Tibial artery (tissue), 4 donors: ENCODE measurements around the gene MACROD2.

Experiments used
- DNase-seq, 2 donors: peaks; one replicate each; pipeline ENCODE4 v3.0.0-alpha.2; 2019
- H3K27ac ChIP-seq, 2 donors: fragments of 200-600 bp; sonication (generic) in 1 of 2; 1 replicate in 1 of 2; 2 replicates in 1 of 2; pipeline ENCODE4 v1.5.1; 2018 to 2019; ENCODE audit warnings: mild to moderate bottlenecking in 1 of 2
- H3K27me3 ChIP-seq, 2 donors: fragments of 200-600 bp; sonication (generic) in 1 of 2; one replicate each; pipeline versions ENCODE4 v1.5.1 to v1.6.0; 2016 to 2019
- H3K36me3 ChIP-seq, 3 donors: fragments of 200-600 bp; sonication (generic) in 2 of 3; one replicate each; pipeline ENCODE4 v1.5.1; 2016 to 2019; ENCODE audit warnings: mild to moderate bottlenecking in 2 of 3
- H3K4me1 ChIP-seq, 4 donors: fragments of 200-600 bp; sonication (generic) in 2 of 4; 1 replicate in 3 of 4; 2 replicates in 1 of 4; pipeline ENCODE4 v1.5.1; 2016 to 2019
- H3K4me3 ChIP-seq, 2 donors: fragments of 200-600 bp; sonication (generic) in 1 of 2; 1 replicate in 1 of 2; 2 replicates in 1 of 2; pipeline ENCODE4 v1.5.1; 2018 to 2019; ENCODE audit warnings: mild to moderate bottlenecking in 2 of 2
- H3K9me3 ChIP-seq, 3 donors: fragments of 200-600 bp; sonication (generic) in 1 of 3; one replicate each; pipeline ENCODE4 v1.5.1; 2016 to 2019
- CTCF ChIP-seq, 2 experiments: fragments of 200-600 bp in 1 of 2; fragments of 450-650 bp in 1 of 2; IDR thresholded peaks; one replicate each; pipeline ENCODE4 v1.5.1; 2017 to 2019; ENCODE audit warnings: antibody characterized with exemption in 2 of 2, mild to moderate bottlenecking in 1 of 2, moderate library complexity in 1 of 2
- intact Hi-C: fragments of 100-400 bp; cut with DNase I; formaldehyde crosslinking; loops from one replicate; pipeline ENCODE4 v1.15.0; 2023; ENCODE audit warnings: low total_unique reads

The MACROD2 gene

GRCh38 chr20:15916623-15917022 is 1921.3 kb downstream of the MACROD2 start:
- no peak for TF ChIP-seq CTCF (IDR thresholded peaks at IDR 0.05)
- intact Hi-C loops = no loop called here

GRCh38 chr20:15917283-15917682 is 1922.0 kb downstream of the MACROD2 start:
- H3K27me3 ChIP-seq = no peaks in the 10 kb centered on the region
- peaks cover 0 to 22% (median 3%) of the 10 kb centered on the region in 4 donors for H3K4me1 ChIP-seq
- DNase-seq = no peak
- no peak overlapping the region for H3K27ac ChIP-seq
- no peak overlapping the region for H3K4me3 ChIP-seq
- intact Hi-C loops = no loop called here
- no peak for TF ChIP-seq CTCF (IDR thresholded peaks at IDR 0.05)
- H3K36me3 ChIP-seq = no peaks in the 10 kb centered on the region
- H3K9me3 ChIP-seq = no peaks in the 10 kb centered on the region

More at GRCh38 chr20:15916623-15917022, 1921.3 kb downstream of the MACROD2 start:
- H3K4me1 ChIP-seq = peaks cover 0 to 22% (median 3%) of the 10 kb centered on the region in 4 donors
- no peak overlapping the region for H3K4me3 ChIP-seq
- H3K9me3 ChIP-seq = no peaks in the 10 kb centered on the region
- H3K27ac ChIP-seq = no peak overlapping the region
- DNase-seq = no peak
- H3K27me3 ChIP-seq = no peaks in the 10 kb centered on the region
- no peaks in the 10 kb centered on the region for H3K36me3 ChIP-seq

- DNase-seq = no peak
- no peak overlapping the region for H3K27ac ChIP-seq
- intact Hi-C loops = no loop called here
- H3K36me3 ChIP-seq = no peaks in the 10 kb centered on the region
- no peak for TF ChIP-seq CTCF (IDR thresholded peaks at IDR 0.05)
- no peaks in the 10 kb centered on the region for H3K9me3 ChIP-seq
- no peak overlapping the region for H3K4me3 ChIP-seq
- H3K27me3 ChIP-seq = no peaks in the 10 kb centered on the region
- peaks cover 0 to 19% (median 3%) of the 10 kb centered on the region in 4 donors for H3K4me1 ChIP-seq
These were observed 1923.3 kb downstream of the MACROD2 start for GRCh38 chr20:15918631-15919030.

DNA sequence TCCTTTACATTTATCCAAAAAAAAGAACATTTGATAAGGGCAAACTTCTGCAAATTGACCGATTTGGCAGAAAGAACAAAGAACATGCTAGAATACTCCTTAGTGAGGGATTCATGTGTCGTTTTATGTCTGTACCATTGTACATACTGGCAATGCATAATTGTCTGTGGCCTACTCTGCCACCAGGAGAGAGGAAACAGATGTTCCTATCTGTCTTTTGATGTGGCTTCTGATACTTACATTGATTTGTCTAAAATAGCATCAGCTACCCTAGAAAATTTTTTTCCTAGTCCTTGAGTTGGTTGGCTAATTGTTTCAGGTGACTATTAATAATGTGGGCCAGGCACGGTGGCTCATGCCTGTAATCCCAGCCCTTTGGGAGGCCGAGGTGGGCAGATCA is 1923.8 kb downstream of the MACROD2 start:
- H3K9me3 ChIP-seq = no peaks in the 10 kb centered on the region
- no peak overlapping the region for H3K27ac ChIP-seq
- intact Hi-C loops = no loop called here
- no peak for DNase-seq
- H3K4me3 ChIP-seq = no peak overlapping the region
- no peaks in the 10 kb centered on the region for H3K36me3 ChIP-seq
- no peak for TF ChIP-seq CTCF (IDR thresholded peaks at IDR 0.05)
- H3K4me1 ChIP-seq = peaks cover 0 to 14% (median 3%) of the 10 kb centered on the region in 4 donors
- H3K27me3 ChIP-seq = no peaks in the 10 kb centered on the region

GRCh38 chr20:15921930-15922329 is 1926.6 kb downstream of the MACROD2 start:
- intact Hi-C loops = no loop called here
- H3K4me1 ChIP-seq = peaks cover 0 to 9% (median 3%) of the 10 kb centered on the region in 4 donors
- no peak overlapping the region for H3K27ac ChIP-seq
- H3K4me3 ChIP-seq = no peak overlapping the region
- no peak for TF ChIP-seq CTCF (IDR thresholded peaks at IDR 0.05)
- H3K36me3 ChIP-seq = no peaks in the 10 kb centered on the region
- no peaks in the 10 kb centered on the region for H3K9me3 ChIP-seq
- no peak for DNase-seq
- no peaks in the 10 kb centered on the region for H3K27me3 ChIP-seq

GRCh38 chr20:15922556-15922955 is 1927.2 kb downstream of the MACROD2 start:
- Histone ChIP-seq H3K4me3 (no peak overlapping the region), H3K4me1 (peaks cover 0 to 3% (median 0%) of the 10 kb centered on the region in 4 donors), H3K27me3 (no peaks in the 10 kb centered on the region), H3K36me3 (no peaks in the 10 kb centered on the region), H3K9me3 (no peaks in the 10 kb centered on the region), H3K27ac (no peak overlapping the region)
- no peak for TF ChIP-seq CTCF (IDR thresholded peaks at IDR 0.05)
- intact Hi-C loops = no loop called here
- DNase-seq = no peak
